Measurements from ENCODE around the gene FGF1.

FGF1 gene

DNA sequence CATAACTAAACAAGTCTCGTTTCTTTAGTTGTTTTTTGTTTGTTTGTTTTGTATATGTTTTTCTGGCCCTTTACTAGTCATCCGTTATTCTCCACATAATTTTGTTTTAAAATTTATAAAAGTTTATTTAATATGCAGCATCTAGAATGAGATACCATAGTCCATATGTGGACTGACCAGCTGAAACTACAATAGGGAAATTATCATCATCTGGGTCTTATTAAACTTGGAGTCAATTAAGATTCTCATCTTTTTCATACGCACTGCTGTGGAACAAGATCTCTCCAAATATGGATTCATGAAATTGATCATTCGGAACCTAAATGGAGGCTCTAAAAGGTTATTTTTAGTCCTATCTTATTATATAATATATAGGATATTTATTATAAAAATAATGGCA is 99.3 kb downstream of the FGF1 start:
- H3K4me2 ChIP-seq = no peak overlapping the region

DNA sequence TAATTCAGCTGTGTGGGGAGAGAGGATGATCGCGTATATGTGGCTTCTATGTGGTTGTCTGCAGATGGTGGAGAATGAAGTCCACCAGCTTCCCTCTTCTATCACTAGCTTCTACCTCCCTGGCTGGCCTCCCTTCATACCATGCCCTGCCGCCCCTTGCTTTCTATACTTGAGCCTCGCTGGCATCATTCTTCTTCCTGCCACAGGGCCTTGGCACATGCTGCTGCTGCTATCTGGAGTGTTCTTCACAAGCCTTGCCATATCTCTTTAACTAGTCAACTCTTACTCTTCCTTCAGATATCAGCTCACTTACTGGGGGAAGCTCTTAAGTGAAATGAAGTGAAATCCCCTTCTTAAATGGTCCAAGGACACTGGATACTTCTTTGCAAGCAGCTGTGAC is 100.4 kb downstream of the FGF1 start:
- Histone ChIP-seq H3K4me2 (no peak overlapping the region), H3K27ac (no peak overlapping the region), H3K79me2 (ENCODE audit: insufficient read depth, low read depth) (no peaks in the 10 kb centered on the region), H4K20me1 (ENCODE audit: insufficient read depth) (no peaks in the 10 kb centered on the region; the same call in 1 of the 2 replicates), H3K4me3 (IDR thresholded peaks at IDR 0.05; ENCODE audit: insufficient read depth, low read depth, low read length) (no peak overlapping the region), H3K9ac (no peak overlapping the region), H3K27me3 (ENCODE audit: insufficient read depth, low read depth) (no peaks in the 10 kb centered on the region), H3K36me3 (ENCODE audit: insufficient read depth) (no peaks in the 10 kb centered on the region), H2AFZ (ENCODE audit: low read depth) (no peak overlapping the region), H3K4me1 (ENCODE audit: low read depth, poor library complexity, severe bottlenecking) (no peaks in the 10 kb centered on the region)
- TF ChIP-seq, protein P1, sequence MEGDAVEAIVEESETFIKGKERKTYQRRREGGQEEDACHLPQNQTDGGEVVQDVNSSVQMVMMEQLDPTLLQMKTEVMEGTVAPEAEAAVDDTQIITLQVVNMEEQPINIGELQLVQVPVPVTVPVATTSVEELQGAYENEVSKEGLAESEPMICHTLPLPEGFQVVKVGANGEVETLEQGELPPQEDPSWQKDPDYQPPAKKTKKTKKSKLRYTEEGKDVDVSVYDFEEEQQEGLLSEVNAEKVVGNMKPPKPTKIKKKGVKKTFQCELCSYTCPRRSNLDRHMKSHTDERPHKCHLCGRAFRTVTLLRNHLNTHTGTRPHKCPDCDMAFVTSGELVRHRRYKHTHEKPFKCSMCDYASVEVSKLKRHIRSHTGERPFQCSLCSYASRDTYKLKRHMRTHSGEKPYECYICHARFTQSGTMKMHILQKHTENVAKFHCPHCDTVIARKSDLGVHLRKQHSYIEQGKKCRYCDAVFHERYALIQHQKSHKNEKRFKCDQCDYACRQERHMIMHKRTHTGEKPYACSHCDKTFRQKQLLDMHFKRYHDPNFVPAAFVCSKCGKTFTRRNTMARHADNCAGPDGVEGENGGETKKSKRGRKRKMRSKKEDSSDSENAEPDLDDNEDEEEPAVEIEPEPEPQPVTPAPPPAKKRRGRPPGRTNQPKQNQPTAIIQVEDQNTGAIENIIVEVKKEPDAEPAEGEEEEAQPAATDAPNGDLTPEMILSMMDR (conservative IDR thresholded peaks at IDR 0.05; ENCODE audit: low read depth, low read length) = no peak

More for the DNA sequence above, 99.3 kb downstream of the FGF1 start:
- no peak overlapping the region for H3K9ac ChIP-seq
- H3K36me3 ChIP-seq (ENCODE audit: insufficient read depth) = no peaks in the 10 kb centered on the region
- TF ChIP-seq, protein P1 (conservative IDR thresholded peaks at IDR 0.05; ENCODE audit: low read depth, low read length) = no peak
- no peak overlapping the region for H3K27ac ChIP-seq
- no peaks in the 10 kb centered on the region for H3K4me1 ChIP-seq (ENCODE audit: low read depth, poor library complexity, severe bottlenecking)
- H3K79me2 ChIP-seq (ENCODE audit: insufficient read depth, low read depth) = no peaks in the 10 kb centered on the region
- H3K27me3 ChIP-seq (ENCODE audit: insufficient read depth, low read depth) = no peaks in the 10 kb centered on the region
- H3K4me3 ChIP-seq (IDR thresholded peaks at IDR 0.05; ENCODE audit: insufficient read depth, low read depth, low read length) = no peak overlapping the region
- H4K20me1 ChIP-seq (ENCODE audit: insufficient read depth) = no peaks in the 10 kb centered on the region; the same call in 1 of the 2 replicates
- no peak overlapping the region for H2AFZ ChIP-seq (ENCODE audit: low read depth)

DNA sequence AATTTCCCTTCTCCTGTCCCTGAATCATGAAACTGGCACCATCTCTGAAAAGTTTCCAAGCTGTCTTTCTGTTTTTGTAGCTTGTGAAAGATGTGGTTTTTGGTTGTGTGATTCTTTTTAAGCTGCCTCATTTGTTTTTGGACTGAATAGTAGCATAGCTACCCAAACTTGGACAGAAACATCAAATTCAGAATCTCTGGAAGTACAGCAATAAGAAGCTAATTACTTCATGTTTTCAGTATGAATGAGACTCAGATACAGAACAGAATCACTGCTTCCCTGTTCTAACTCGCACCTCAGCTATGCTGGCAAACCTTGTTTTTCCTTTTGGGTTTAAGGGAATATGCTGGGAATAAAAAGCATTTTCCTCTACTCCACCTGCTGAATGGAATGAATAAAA is 101.0 kb downstream of the FGF1 start:
- H3K79me2 ChIP-seq (ENCODE audit: insufficient read depth, low read depth) = no peaks in the 10 kb centered on the region
- H3K9ac ChIP-seq = no peak overlapping the region
- H3K27ac ChIP-seq = no peak overlapping the region
- H3K4me2 ChIP-seq = no peak overlapping the region
- no peak overlapping the region for H3K4me3 ChIP-seq (IDR thresholded peaks at IDR 0.05; ENCODE audit: insufficient read depth, low read depth, low read length)
- H3K36me3 ChIP-seq (ENCODE audit: insufficient read depth) = no peaks in the 10 kb centered on the region
- H3K4me1 ChIP-seq (ENCODE audit: low read depth, poor library complexity, severe bottlenecking) = no peaks in the 10 kb centered on the region
- no peaks in the 10 kb centered on the region for H3K27me3 ChIP-seq (ENCODE audit: insufficient read depth, low read depth)
- TF ChIP-seq, protein P1 (conservative IDR thresholded peaks at IDR 0.05; ENCODE audit: low read depth, low read length) = no peak
- H4K20me1 ChIP-seq (ENCODE audit: insufficient read depth) = no peaks in the 10 kb centered on the region; the same call in 1 of the 2 replicates
- no peak overlapping the region for H2AFZ ChIP-seq (ENCODE audit: low read depth)

DNA sequence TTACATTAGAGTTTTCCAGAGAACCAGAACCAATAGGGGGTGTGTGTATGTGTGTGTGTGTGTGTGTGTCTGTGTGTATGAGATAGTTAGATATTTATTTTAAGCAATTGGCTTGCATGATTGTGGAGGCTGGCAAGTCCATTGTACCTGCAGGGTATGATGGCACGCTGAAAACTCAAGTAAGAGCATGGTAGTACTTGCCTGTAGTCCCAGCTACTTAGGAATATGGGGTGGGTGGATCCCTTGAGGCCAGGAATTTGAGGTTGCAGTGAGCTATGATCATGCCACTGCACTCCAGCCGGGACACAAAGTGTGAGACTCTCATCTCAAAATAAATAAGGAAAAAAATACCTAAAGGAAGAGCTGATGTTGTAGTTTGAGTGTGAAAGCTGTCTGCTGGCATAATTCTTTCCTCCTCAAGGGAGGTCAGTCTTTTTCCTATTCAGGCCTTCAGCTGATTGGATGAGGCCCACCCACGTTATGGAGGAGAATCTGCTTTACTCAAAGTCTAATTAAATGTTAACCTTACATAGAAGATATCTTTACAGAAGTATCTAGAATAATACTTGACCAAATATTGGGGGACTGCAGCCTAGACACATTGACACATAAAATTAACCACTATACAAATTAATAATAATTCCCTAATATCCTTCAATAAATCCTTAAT is 107.6 kb downstream of the FGF1 start:
- Histone ChIP-seq H3K36me3 (ENCODE audit: insufficient read depth) (no peaks in the 10 kb centered on the region), H3K27me3 (ENCODE audit: insufficient read depth, low read depth) (no peaks in the 10 kb centered on the region), H3K27ac (no peak overlapping the region), H3K79me2 (ENCODE audit: insufficient read depth, low read depth) (no peaks in the 10 kb centered on the region), H3K4me2 (no peak overlapping the region), H2AFZ (ENCODE audit: low read depth) (no peak overlapping the region), H4K20me1 (ENCODE audit: insufficient read depth) (no peaks in the 10 kb centered on the region), H3K4me3 (IDR thresholded peaks at IDR 0.05; ENCODE audit: insufficient read depth, low read depth, low read length) (no peak overlapping the region), H3K4me1 (ENCODE audit: low read depth, poor library complexity, severe bottlenecking) (no peaks in the 10 kb centered on the region), H3K9ac (no peak overlapping the region)
- TF ChIP-seq, protein P1 (conservative IDR thresholded peaks at IDR 0.05; ENCODE audit: low read depth, low read length) = no peak

Data from KMS-11 (cell line).